Heart left ventricle (tissue), 16 donors: ENCODE measurements around the gene MAGI2. TPM values are rescaled to one million over a fixed set of nuclear protein-coding genes. Genes with fewer than 3 reads are reported as not detected.

Source experiments
- ATAC-seq, 4 donors: fragments of 200-7000 bp; cut with Tn5 transposase; one replicate each; pipeline ENCODE4 v1.9.1; 2020 to 2022; ENCODE audit warnings: moderate library complexity in 4 of 4, mild to moderate bottlenecking in 3 of 4, moderate number of reproducible peaks in 1 of 4
- DNase-seq, 5 donors: peaks; one replicate each; pipeline ENCODE4 v3.0.0-alpha.2; 2020
- H3K27ac ChIP-seq, 12 donors: fragments of 200-600 bp; sonication (generic) in 4 of 12; one replicate each; pipeline versions ENCODE4 v1.5.0 to v1.8.0; 2016 to 2022; ENCODE audit warnings: mild to moderate bottlenecking in 2 of 12
- H3K27me3 ChIP-seq, 9 donors: fragments of 200-600 bp; sonication (generic) in 2 of 9; one replicate each; pipeline versions ENCODE4 v1.5.1 to v1.8.0; 2016 to 2022; ENCODE audit warnings: mild to moderate bottlenecking in 3 of 9
- H3K36me3 ChIP-seq, 9 donors: fragments of 200-600 bp; sonication (generic) in 2 of 9; one replicate each; pipeline versions ENCODE4 v1.5.0 to v1.8.0; 2018 to 2022; ENCODE audit warnings: mild to moderate bottlenecking in 2 of 9
- H3K4me1 ChIP-seq, 12 donors: fragments of 200-600 bp; sonication (generic) in 4 of 12; one replicate each; pipeline versions ENCODE4 v1.5.0 to v1.8.0; 2016 to 2022; ENCODE audit warnings: mild to moderate bottlenecking in 3 of 12
- H3K4me3 ChIP-seq, 12 donors: fragments of 200-600 bp; sonication (generic) in 4 of 12; one replicate each; pipeline versions ENCODE4 v1.5.0 to v1.8.0; 2017 to 2022; ENCODE audit warnings: mild to moderate bottlenecking in 9 of 12, moderate library complexity in 4 of 12
- H3K9me3 ChIP-seq, 12 donors: fragments of 200-600 bp; sonication (generic) in 4 of 12; one replicate each; pipeline versions ENCODE4 v1.5.0 to v1.8.0; 2016 to 2022; ENCODE audit warnings: mild to moderate bottlenecking in 1 of 12
- POLR2A ChIP-seq, 2 donors: fragments of 450-650 bp; IDR thresholded peaks; one replicate each; pipeline ENCODE4 v1.6.1; 2017; ENCODE audit warnings: antibody characterized with exemption in 2 of 2, mild to moderate bottlenecking in 2 of 2, moderate library complexity in 2 of 2
- WGBS, 4 donors: extraction: QIAGEN DNeasy Blood & Tissue Kit in 2 of 4; methylation state at CpG; one replicate each; pipeline versions ENCODE4 v1.1.5 to v1.1.7; 2013 to 2018; 5-methylcytosine and 5-hydroxymethylcytosine counted together
- intact Hi-C, 10 donors: fragments of 100-400 bp; cut with DNase I; formaldehyde crosslinking; loops; one replicate each; pipeline versions ENCODE4 v1.11.1 to v1.14.2; 2022
- polyA plus RNA-seq, 2 donors: library from polyadenylated mRNA; stranded (reverse); fragments of 200-250 nt; gene quantifications; one replicate each; pipeline ENCODE4 v1.2.3, GENCODE V29; 2013
- total RNA-seq, 9 donors: library from RNA; depleted of rRNA in 2 of 9; stranded (reverse); fragments of >200 nt in 2 of 9; fragmentation: NEBNext Ultra II Directional in 3 of 9; extraction: Animal tissue kit (Norgen Biotek cat#: 25700) in 3 of 9; gene quantifications; one replicate each; pipeline versions ENCODE4 v1.1.0 to v1.2.4, GENCODE V29; 2016 to 2023
- TF ChIP-seq, protein P1 (sequence below), 12 donors: fragments of 200-600 bp; sonication (generic) in 4 of 12; IDR thresholded peaks; one replicate each; pipeline versions ENCODE4 v1.5.0 to v1.8.0; 2018 to 2022; ENCODE audit warnings: antibody characterized with exemption in 12 of 12, mild to moderate bottlenecking in 5 of 12
- donor health status: ischemic (EF 13 %, LVEDD 7.1; RV severe dilation, severe dysfunction).
- donor health status: healthy with polysubstance abuse.
- donor health status: DM: no; HTN: yes; CAD: no.
- donor health status: DM: no; HTN: no; CAD: no.
- donor health status: ischemic (EF 25% LVEDD 6.9; RV normal size, moderate dysfunction).
- donor health status: ischemic (EF 25% LVEDD 5.7; RV mildly dilated, moderate dysfunction).
- donor health status: healthy.
- donor health status: DM: yes; HTN: yes; CAD: no.
- donor health status: ischemic (EF 35%, LVEDD 5.7; RV mildly dilated, moderate dysfunction).
- donor health status: nonischemic (EF 11% LVEDD 7.7; RV severe dilation, severe dysfunction).
- donor health status: DM: yes; HTN: yes; CAD: no.
- donor health status: PGD.
- donor health status: ischemic (EF 29% LVEDD 5.4; RV normal size, mild dysfunction).
- donor health status: nonischemic (EF 23%, LVEDD 6.1; RV moderate dilation, normal function).

The MAGI2 gene
- total and polyA plus RNA-seq, 11 donors: 1.1 to 6.8 (median 3.8) TPM

DNA sequence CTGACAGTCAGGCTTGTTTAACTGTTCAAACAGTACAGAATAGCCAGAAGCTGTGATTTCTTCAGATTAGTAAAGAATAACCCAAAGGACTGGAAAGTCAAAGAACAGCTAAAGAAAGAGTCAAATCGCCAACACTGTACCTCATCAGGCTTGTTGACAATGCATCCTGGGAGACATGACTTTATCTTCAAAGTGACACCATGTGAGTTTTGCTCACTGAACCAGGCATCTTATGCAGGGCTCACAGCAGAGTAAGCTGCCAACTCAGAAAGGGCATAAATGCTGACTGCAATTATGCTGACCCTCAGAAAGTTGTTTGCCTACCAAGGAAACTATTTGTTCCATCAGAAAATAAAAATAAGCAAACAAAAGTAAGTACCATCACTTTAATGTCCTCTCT is 96.4 kb downstream of the MAGI2 start:
- peak in 3 of 4 donors; percentile 37 to 61 (median 41) for ATAC-seq
- Histone ChIP-seq H3K36me3 (no peaks in the 10 kb centered on the region), H3K9me3 (peaks cover 0 to 20% (median 0%) of the 10 kb centered on the region in 12 donors), H3K27ac (no peak overlapping the region), H3K27me3 (no peaks in the 10 kb centered on the region), H3K4me3 (no peak overlapping the region), H3K4me1 (peaks cover 0 to 13% (median 0%) of the 10 kb centered on the region in 12 donors)
- 4 to 59% (median 57%) methylated on average over 1 of the region's 1 CpG for WGBS, 4 donors
- intact Hi-C loops: loop anchor here in 1 of 10 donors (5.0 kb wide), 1 partner anchor 40 kb away; no protein-coding TSS in a partner anchor
- DNase-seq: no peak
- no peak for TF ChIP-seq POLR2A (IDR thresholded peaks at IDR 0.05)
- TF ChIP-seq, protein P1, sequence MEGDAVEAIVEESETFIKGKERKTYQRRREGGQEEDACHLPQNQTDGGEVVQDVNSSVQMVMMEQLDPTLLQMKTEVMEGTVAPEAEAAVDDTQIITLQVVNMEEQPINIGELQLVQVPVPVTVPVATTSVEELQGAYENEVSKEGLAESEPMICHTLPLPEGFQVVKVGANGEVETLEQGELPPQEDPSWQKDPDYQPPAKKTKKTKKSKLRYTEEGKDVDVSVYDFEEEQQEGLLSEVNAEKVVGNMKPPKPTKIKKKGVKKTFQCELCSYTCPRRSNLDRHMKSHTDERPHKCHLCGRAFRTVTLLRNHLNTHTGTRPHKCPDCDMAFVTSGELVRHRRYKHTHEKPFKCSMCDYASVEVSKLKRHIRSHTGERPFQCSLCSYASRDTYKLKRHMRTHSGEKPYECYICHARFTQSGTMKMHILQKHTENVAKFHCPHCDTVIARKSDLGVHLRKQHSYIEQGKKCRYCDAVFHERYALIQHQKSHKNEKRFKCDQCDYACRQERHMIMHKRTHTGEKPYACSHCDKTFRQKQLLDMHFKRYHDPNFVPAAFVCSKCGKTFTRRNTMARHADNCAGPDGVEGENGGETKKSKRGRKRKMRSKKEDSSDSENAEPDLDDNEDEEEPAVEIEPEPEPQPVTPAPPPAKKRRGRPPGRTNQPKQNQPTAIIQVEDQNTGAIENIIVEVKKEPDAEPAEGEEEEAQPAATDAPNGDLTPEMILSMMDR (IDR thresholded peaks at IDR 0.05): no peak

DNA sequence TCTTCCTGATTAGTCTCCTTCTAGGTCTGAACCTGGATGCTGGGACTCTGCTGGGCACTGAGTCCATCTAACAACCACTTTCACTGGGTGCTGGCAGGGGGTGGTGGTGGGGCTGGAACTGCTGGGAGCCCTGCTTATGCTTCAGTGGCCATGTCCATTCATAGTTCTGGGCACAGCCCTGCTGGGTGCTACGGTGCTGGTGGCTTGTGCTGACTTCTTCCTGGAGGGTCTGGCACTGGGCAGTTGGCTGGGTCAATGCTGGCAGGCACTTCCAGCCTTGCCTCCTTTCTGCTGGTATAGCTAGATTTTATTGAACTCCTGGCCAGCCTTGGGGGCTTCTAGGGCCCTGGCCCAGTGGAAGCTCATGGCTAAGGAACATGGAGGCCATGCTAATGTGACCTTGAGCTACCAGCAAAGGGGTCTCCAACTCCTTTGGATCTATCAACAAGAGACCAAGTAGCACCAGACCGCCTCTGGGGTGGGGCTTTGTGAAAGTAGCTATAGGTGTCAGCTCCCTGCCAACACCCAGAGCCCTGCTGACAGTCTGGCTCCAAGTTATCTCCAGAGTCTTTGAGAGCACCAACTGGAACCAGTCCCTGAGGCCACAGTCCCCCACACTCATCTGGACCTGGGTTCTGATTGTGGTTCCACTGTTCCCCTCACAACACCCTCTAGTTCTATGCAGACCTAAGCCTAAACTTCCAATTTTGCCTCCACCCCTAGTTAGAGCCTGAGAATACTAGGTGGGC is 99.6 kb downstream of the MAGI2 start:
- intact Hi-C loops: no loop called here
- Histone ChIP-seq H3K36me3 (no peaks in the 10 kb centered on the region), H3K4me3 (no peak overlapping the region), H3K27ac (no peak overlapping the region), H3K9me3 (no peaks in the 10 kb centered on the region), H3K27me3 (no peaks in the 10 kb centered on the region), H3K4me1 (peaks cover 0 to 16% (median 0%) of the 10 kb centered on the region in 12 donors)
- TF ChIP-seq POLR2A (IDR thresholded peaks at IDR 0.05): no peak
- TF ChIP-seq, protein P1 (IDR thresholded peaks at IDR 0.05): no peak
- ATAC-seq: no peak
- DNase-seq: no peak
- 77 to 100% (median 89%) methylated on average over 1 to 2 of the region's 2 CpGs for WGBS, 4 donors

DNA sequence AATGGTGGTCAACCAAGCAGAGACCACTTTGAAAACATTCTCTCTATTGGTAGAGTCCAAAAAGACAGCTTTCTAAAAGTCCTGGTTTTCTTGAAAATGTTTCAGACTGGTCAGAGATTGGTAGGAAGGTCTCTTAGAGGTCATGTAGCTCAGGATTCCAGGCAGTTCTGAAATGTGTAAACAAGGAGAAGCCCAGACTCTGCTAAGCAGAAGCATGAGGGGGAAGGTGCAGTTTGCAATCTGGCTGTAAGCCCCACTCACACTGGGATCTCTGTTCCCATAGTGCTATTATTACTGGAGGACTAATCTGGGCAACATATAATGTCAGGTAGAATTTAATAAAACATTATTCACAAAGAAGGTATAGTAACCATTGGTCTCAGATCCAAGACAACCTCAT is 101.1 kb downstream of the MAGI2 start:
- ATAC-seq: peak in 3 of 4 donors; percentile 39 to 65 (median 47)
- no peak overlapping the region for H3K4me3 ChIP-seq

DNA sequence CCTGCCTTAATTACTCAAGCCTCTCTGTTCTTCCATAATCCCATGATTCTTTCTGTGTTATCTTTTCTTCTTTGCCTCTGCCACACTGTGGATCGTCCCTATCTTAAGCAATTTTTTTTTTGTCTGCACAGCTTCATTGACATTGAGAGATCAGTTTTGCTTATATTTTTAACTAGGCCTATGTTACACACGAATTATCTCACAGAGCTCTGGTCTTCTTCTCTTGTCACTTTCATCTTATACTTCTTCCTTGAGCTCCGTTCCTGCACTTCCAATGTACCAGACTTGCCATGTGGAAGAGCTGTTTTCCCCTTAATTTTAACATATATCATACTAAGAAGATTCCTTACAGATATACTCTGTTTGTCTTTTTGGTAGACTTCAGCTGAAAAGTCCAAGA is 106.1 kb downstream of the MAGI2 start:
- 27 to 40% (median 34%) methylated on average over 3 of the region's 3 CpGs for WGBS, 4 donors

More for the DNA sequence above, 101.1 kb downstream of the MAGI2 start:
- no peaks in the 10 kb centered on the region for H3K27me3 ChIP-seq
- no peak for DNase-seq
- intact Hi-C loops: no loop called here
- no peaks in the 10 kb centered on the region for H3K9me3 ChIP-seq
- no peak overlapping the region for H3K27ac ChIP-seq
- H3K4me1 ChIP-seq: peaks cover 0 to 14% (median 0%) of the 10 kb centered on the region in 12 donors
- no peaks in the 10 kb centered on the region for H3K36me3 ChIP-seq
- TF ChIP-seq, protein P1 (IDR thresholded peaks at IDR 0.05): no peak
- TF ChIP-seq POLR2A (IDR thresholded peaks at IDR 0.05): no peak

More for the DNA sequence above, 106.1 kb downstream of the MAGI2 start:
- Histone ChIP-seq H3K36me3 (no peaks in the 10 kb centered on the region), H3K4me1 (peaks cover 0 to 6% (median 0%) of the 10 kb centered on the region in 12 donors), H3K4me3 (no peak overlapping the region), H3K9me3 (no peaks in the 10 kb centered on the region), H3K27me3 (no peaks in the 10 kb centered on the region), H3K27ac (no peak overlapping the region)
- intact Hi-C loops: no loop called here
- no peak for DNase-seq
- no peak for ATAC-seq
- TF ChIP-seq, protein P1 (IDR thresholded peaks at IDR 0.05): no peak
- no peak for TF ChIP-seq POLR2A (IDR thresholded peaks at IDR 0.05)
